CD14-positive monocyte (primary cell): ENCODE data around the gene FAM81A. TPM values are rescaled to one million over a fixed set of nuclear protein-coding genes. Genes with fewer than 3 reads are reported as not detected.

ENCODE experiments used
- DNase-seq, 3 donors: peaks; one replicate each; pipeline ENCODE4 v3.0.0-alpha.2; 2011 to 2022
- H2AFZ ChIP-seq: 2 replicates; pipeline ENCODE4 v1.6.0; 2012; ENCODE audit warnings: mild to moderate bottlenecking, low read depth, low read length, inconsistent platforms; ENCODE audit not compliant: insufficient read depth, poor library complexity, severe bottlenecking
- H3K27ac ChIP-seq, 2 donors: 1 replicate in 1 of 2; 2 replicates in 1 of 2; pipeline ENCODE4 v1.5.1; 2012 to 2013; ENCODE audit warnings: low read length in 2 of 2, control low read depth in 1 of 2, inconsistent platforms in 1 of 2, low read depth in 1 of 2, mild to moderate bottlenecking in 1 of 2
- H3K27me3 ChIP-seq, 2 donors: one replicate each; pipeline versions ENCODE4 v1.6.0 to v1.6.1; 2011 to 2013; ENCODE audit warnings: low read length in 2 of 2; ENCODE audit not compliant: control insufficient read depth in 2 of 2, insufficient read depth in 2 of 2
- H3K36me3 ChIP-seq, 2 donors: replicated peaks in 1 of 2; 1 replicate in 1 of 2; 2 replicates in 1 of 2; pipeline versions ENCODE4 v1.5.1 to v1.6.1; 2012 to 2013; ENCODE audit warnings: low read length in 2 of 2, control low read depth in 1 of 2, inconsistent platforms in 1 of 2, mild to moderate bottlenecking in 1 of 2; ENCODE audit not compliant: insufficient read depth in 2 of 2, control insufficient read depth in 1 of 2
- H3K4me1 ChIP-seq, 2 donors: 1 replicate in 1 of 2; 2 replicates in 1 of 2; pipeline versions ENCODE4 v1.5.1 to v1.6.1; 2012 to 2013; ENCODE audit warnings: low read length in 2 of 2, control low read depth in 1 of 2, inconsistent platforms in 1 of 2, mild to moderate bottlenecking in 1 of 2, moderate library complexity in 1 of 2; ENCODE audit not compliant: insufficient read depth in 2 of 2, control insufficient read depth in 1 of 2
- H3K4me2 ChIP-seq: replicated peaks from 2 replicates; pipeline ENCODE3; 2012; ENCODE audit warnings: low read length, moderate library complexity, mild to moderate bottlenecking; ENCODE audit not compliant: poor library complexity, severe bottlenecking; ENCODE audit errors: extremely low read depth
- H3K4me3 ChIP-seq, 3 experiments: fragments of 200-600 bp in 1 of 3; sonication (generic) in 1 of 3; replicated peaks in 1 of 3; 1 replicate in 2 of 3; 2 replicates in 1 of 3; pipeline ENCODE4 v1.5.1; 2011 to 2013; ENCODE audit warnings: low read length in 3 of 3, mild to moderate bottlenecking in 3 of 3, control low read depth in 2 of 3, low read depth in 2 of 3, inconsistent platforms in 1 of 3, moderate library complexity in 1 of 3
- H3K79me2 ChIP-seq: 2 replicates; pipeline ENCODE4 v1.6.0; 2012; ENCODE audit warnings: mild to moderate bottlenecking, control low read depth, inconsistent platforms, low read length, moderate library complexity; ENCODE audit not compliant: insufficient read depth
- H3K9ac ChIP-seq: 2 replicates; pipeline ENCODE4 v1.6.0; 2017; ENCODE audit warnings: low read length, mild to moderate bottlenecking; ENCODE audit not compliant: insufficient read depth, poor library complexity, severe bottlenecking
- H3K9me3 ChIP-seq, 2 donors: replicated peaks in 1 of 2; 1 replicate in 1 of 2; 2 replicates in 1 of 2; pipeline versions ENCODE4 v1.5.1 to v1.6.1; 2012 to 2013; ENCODE audit warnings: low read length in 2 of 2, control low read depth in 1 of 2; ENCODE audit not compliant: control insufficient read depth in 1 of 2, insufficient read depth in 1 of 2
- H4K20me1 ChIP-seq: 2 replicates; pipeline ENCODE4 v1.6.0; 2012; ENCODE audit warnings: mild to moderate bottlenecking, low read length, control low read depth, moderate library complexity; ENCODE audit not compliant: insufficient read depth
- H3K27ac Mint-ChIP-seq, 7 donors: one replicate each; pipeline ENCODE4 v1.8.0; 2020; ENCODE audit warnings: mild to moderate bottlenecking in 7 of 7, mixed read lengths in 7 of 7, moderate library complexity in 6 of 7, inconsistent platforms in 2 of 7
- H3K27me3 Mint-ChIP-seq, 3 donors: one replicate each; pipeline ENCODE4 v1.8.0; 2021 to 2022; ENCODE audit warnings: low read depth in 3 of 3, mild to moderate bottlenecking in 3 of 3, mixed read lengths in 3 of 3, moderate library complexity in 3 of 3, inconsistent platforms in 1 of 3
- H3K36me3 Mint-ChIP-seq, 2 donors: one replicate each; pipeline ENCODE4 v1.8.0; 2020; ENCODE audit warnings: mixed read lengths in 2 of 2, inconsistent platforms in 1 of 2, mild to moderate bottlenecking in 1 of 2
- H3K4me1 Mint-ChIP-seq: one replicate; pipeline ENCODE4 v1.8.0; 2020; ENCODE audit warnings: mild to moderate bottlenecking, mixed read lengths
- H3K4me3 Mint-ChIP-seq, 2 donors: one replicate each; pipeline ENCODE4 v1.8.0; 2020; ENCODE audit warnings: mild to moderate bottlenecking in 2 of 2, mixed read lengths in 2 of 2, moderate library complexity in 1 of 2
- H3K9me3 Mint-ChIP-seq, 7 donors: one replicate each; pipeline ENCODE4 v1.8.0; 2020 to 2022; ENCODE audit warnings: mixed read lengths in 7 of 7, mild to moderate bottlenecking in 6 of 7, moderate library complexity in 6 of 7, inconsistent platforms in 2 of 7
- WGBS: methylation state at CpG from one replicate; pipeline ENCODE4 v1.1.5; 2013; ENCODE audit warnings: missing lambda C conversion rate; ENCODE audit not compliant: insufficient coverage; 5-methylcytosine and 5-hydroxymethylcytosine counted together
- intact Hi-C, 2 donors: fragments of 100-400 bp; cut with micrococcal nuclease; formaldehyde crosslinking; loops; one replicate each; pipeline versions ENCODE4 v1.15.0 to v1.15.1; 2023
- polyA plus RNA-seq, 3 donors: library from polyadenylated mRNA; depleted of rRNA in 1 of 3; unstranded in 2 of 3; stranded (reverse) in 1 of 3; fragments of 300-500 nt in 2 of 3; fragments of >200 nt in 1 of 3; fragmentation: Illumina TruSeq in 2 of 3; gene quantifications; 1 replicate in 2 of 3; 2 replicates in 1 of 3; pipeline ENCODE4 v1.2.3, GENCODE V29; 2012 to 2021
- TF ChIP-seq, protein P1 (sequence below): fragments of 200-600 bp; IDR thresholded peaks from one replicate; pipeline ENCODE4 v1.8.0; 2022; ENCODE audit warnings: antibody characterized with exemption, mild to moderate bottlenecking

FAM81A gene
- polyA plus RNA-seq, 3 donors, result 0.40 to 0.66 TPM; not detected in 1

DNA sequence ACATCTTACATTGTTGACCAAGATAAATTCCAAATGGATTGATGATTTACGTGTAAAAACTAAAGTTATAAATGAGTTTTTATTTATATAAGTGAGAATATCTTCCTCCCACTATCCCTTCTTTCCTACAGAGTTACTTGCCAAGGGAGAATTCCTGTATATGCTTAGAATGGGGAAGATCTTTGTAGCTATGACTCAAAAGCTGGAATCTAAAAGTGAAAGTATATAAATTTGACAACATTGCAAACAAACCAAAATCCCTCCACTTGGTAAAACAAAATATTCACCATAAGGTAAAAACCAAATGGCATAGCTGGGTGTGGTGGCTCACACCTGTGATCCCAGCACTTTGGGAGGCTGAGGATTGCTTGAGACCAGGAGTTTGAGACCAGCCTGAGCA, 120.9 kb downstream of the FAM81A start:
- no peak for DNase-seq
- TF ChIP-seq, protein P1, sequence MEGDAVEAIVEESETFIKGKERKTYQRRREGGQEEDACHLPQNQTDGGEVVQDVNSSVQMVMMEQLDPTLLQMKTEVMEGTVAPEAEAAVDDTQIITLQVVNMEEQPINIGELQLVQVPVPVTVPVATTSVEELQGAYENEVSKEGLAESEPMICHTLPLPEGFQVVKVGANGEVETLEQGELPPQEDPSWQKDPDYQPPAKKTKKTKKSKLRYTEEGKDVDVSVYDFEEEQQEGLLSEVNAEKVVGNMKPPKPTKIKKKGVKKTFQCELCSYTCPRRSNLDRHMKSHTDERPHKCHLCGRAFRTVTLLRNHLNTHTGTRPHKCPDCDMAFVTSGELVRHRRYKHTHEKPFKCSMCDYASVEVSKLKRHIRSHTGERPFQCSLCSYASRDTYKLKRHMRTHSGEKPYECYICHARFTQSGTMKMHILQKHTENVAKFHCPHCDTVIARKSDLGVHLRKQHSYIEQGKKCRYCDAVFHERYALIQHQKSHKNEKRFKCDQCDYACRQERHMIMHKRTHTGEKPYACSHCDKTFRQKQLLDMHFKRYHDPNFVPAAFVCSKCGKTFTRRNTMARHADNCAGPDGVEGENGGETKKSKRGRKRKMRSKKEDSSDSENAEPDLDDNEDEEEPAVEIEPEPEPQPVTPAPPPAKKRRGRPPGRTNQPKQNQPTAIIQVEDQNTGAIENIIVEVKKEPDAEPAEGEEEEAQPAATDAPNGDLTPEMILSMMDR, result no peak
- H3K27me3 ChIP-seq, result no peaks in the 10 kb centered on the region
- Mint-ChIP-seq H3K4me3 (no peak overlapping the region), H3K27me3 (peaks cover 2 to 4% (median 3%) of the 10 kb centered on the region in 3 donors), H3K27ac (no peak overlapping the region), H3K9me3 (peaks cover 0 to 2% (median 0%) of the 10 kb centered on the region in 7 donors), H3K4me1 (peaks cover 7% of the 10 kb centered on the region), H3K36me3 (no peaks in the 10 kb centered on the region)
- no peak overlapping the region for H3K27ac ChIP-seq
- H4K20me1 ChIP-seq, result no peaks in the 10 kb centered on the region
- H3K4me2 ChIP-seq, result no peak overlapping the region
- no peak overlapping the region for H3K4me3 ChIP-seq
- H3K36me3 ChIP-seq, result no peaks in the 10 kb centered on the region
- no peak overlapping the region for H3K9ac ChIP-seq
- no peaks in the 10 kb centered on the region for H3K9me3 ChIP-seq
- intact Hi-C loops, result no loop called here
- no CpG with 5 or more reads among the region's 1 CpG for WGBS
- no peaks in the 10 kb centered on the region for H3K4me1 ChIP-seq
- H2AFZ ChIP-seq, result no peak overlapping the region
- no peaks in the 10 kb centered on the region for H3K79me2 ChIP-seq

DNA sequence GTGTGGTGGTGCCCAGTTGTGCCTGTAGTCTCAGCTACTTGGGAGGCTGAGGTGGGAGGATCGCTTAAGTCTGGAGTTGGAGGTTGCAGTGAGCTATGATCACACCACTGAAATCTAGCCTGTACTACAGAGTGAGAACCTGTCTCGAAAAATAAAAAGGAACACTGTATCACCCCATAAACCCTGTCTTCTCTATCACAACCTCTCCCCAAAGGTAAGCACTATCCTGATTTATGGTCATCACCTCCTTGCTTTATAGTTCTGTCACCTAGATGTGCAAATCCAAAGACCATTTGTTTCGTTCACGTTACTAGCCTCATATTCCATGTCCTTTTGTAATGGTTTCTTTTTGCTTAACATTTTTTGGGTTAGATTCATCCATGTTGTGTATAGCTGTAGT, 123.6 kb downstream of the FAM81A start:
- Histone ChIP-seq H2AFZ (no peak overlapping the region), H3K9me3 (no peaks in the 10 kb centered on the region), H3K36me3 (no peaks in the 10 kb centered on the region), H3K79me2 (no peaks in the 10 kb centered on the region), H3K4me1 (no peaks in the 10 kb centered on the region), H3K9ac (no peak overlapping the region), H3K27ac (no peak overlapping the region), H4K20me1 (no peaks in the 10 kb centered on the region), H3K4me2 (no peak overlapping the region), H3K4me3 (no peak overlapping the region), H3K27me3 (no peaks in the 10 kb centered on the region)
- TF ChIP-seq, protein P1, result no peak
- Mint-ChIP-seq H3K4me3 (no peak overlapping the region), H3K4me1 (peaks cover 7% of the 10 kb centered on the region), H3K9me3 (peaks cover 0 to 7% (median 2%) of the 10 kb centered on the region in 7 donors), H3K27ac (peak overlapping the region in 1 of 7 donors; percentile 70), H3K27me3 (peaks cover 3 to 8% (median 4%) of the 10 kb centered on the region in 3 donors), H3K36me3 (no peaks in the 10 kb centered on the region)
- 100% methylated on average over 1 of the region's 4 CpGs for WGBS
- DNase-seq, result no peak
- intact Hi-C loops, result no loop called here
